DND-41 (cell line): ENCODE measurements around the gene LY6G5C.

Source experiments
- ATAC-seq: fragments of 200-7000 bp; cut with Tn5 transposase; 3 replicates; pipeline ENCODE4 v1.9.1; 2021; ENCODE audit warnings: low read depth; ENCODE audit not compliant: insufficient read depth
- DNase-seq: peaks from one replicate; pipeline ENCODE4 v3.0.0-alpha.2; 2020
- H2AFZ ChIP-seq: 2 replicates; pipeline ENCODE4 v1.6.0; 2012; ENCODE audit warnings: low read depth, low read length
- H3K27ac ChIP-seq: 2 replicates; pipeline ENCODE4 v1.5.1; 2012; ENCODE audit warnings: low read length, inconsistent platforms
- H3K27me3 ChIP-seq: fragments of 200-600 bp; sonication (generic); 2 replicates; pipeline ENCODE4 v1.6.0; 2012; ENCODE audit warnings: low read length, mild to moderate bottlenecking, inconsistent platforms; ENCODE audit not compliant: insufficient read depth, poor library complexity
- H3K36me3 ChIP-seq: 2 replicates; pipeline ENCODE4 v1.5.1; 2012; ENCODE audit warnings: low read length, inconsistent platforms; ENCODE audit not compliant: insufficient read depth
- H3K4me1 ChIP-seq: 2 replicates; pipeline ENCODE4 v1.5.1; 2012; ENCODE audit warnings: mild to moderate bottlenecking, low read length; ENCODE audit not compliant: insufficient read depth
- H3K4me2 ChIP-seq: 2 replicates; pipeline ENCODE4 v1.6.0; 2012; ENCODE audit warnings: mild to moderate bottlenecking, moderate library complexity, low read length, inconsistent platforms; ENCODE audit not compliant: insufficient read depth
- H3K4me3 ChIP-seq, 2 experiments: fragments of 200-600 bp in 1 of 2; shearing (Covaris generic) in 1 of 2; 2 replicates each; pipeline ENCODE4 v1.5.1; 2012 to 2016; ENCODE audit warnings: inconsistent platforms in 2 of 2, low read length in 2 of 2, mild to moderate bottlenecking in 2 of 2, low read depth in 1 of 2, moderate library complexity in 1 of 2
- H3K79me2 ChIP-seq: 2 replicates; pipeline ENCODE4 v1.6.0; 2012; ENCODE audit warnings: low read length, inconsistent platforms; ENCODE audit not compliant: insufficient read depth
- H3K9ac ChIP-seq: 2 replicates; pipeline ENCODE4 v1.6.0; 2012; ENCODE audit warnings: low read depth, mild to moderate bottlenecking, inconsistent platforms, low read length, moderate library complexity
- H3K9me3 ChIP-seq: 2 replicates; pipeline ENCODE4 v1.5.1; 2012; ENCODE audit warnings: low read length, moderate library complexity, mild to moderate bottlenecking, inconsistent platforms; ENCODE audit not compliant: insufficient read depth, severe bottlenecking
- H4K20me1 ChIP-seq: 2 replicates; pipeline ENCODE4 v1.6.0; 2012; ENCODE audit warnings: low read length; ENCODE audit not compliant: insufficient read depth
- CTCF ChIP-seq: IDR thresholded peaks from 2 replicates; pipeline ENCODE4 v1.5.1; 2012; ENCODE audit warnings: borderline replicate concordance, low read length, moderate library complexity, mild to moderate bottlenecking; ENCODE audit not compliant: poor library complexity, severe bottlenecking; ENCODE audit errors: extremely low read depth
- EZH2 ChIP-seq: IDR thresholded peaks from 3 replicates; pipeline ENCODE4 v1.6.1; 2012; ENCODE audit warnings: borderline replicate concordance, low read depth, mild to moderate bottlenecking, moderate library complexity, low read length, inconsistent platforms; ENCODE audit not compliant: severe bottlenecking

Gene LY6G5C

GRCh38 chr6:31693535-31693934 is 12.7 kb upstream of the LY6G5C start:
- Histone ChIP-seq H3K27me3 (no peaks in the 10 kb centered on the region), H3K9me3 (no peaks in the 10 kb centered on the region), H3K4me2 (no peak overlapping the region), H3K27ac (no peak overlapping the region), H3K36me3 (peaks cover 84% of the 10 kb centered on the region), H3K79me2 (peaks cover 5% of the 10 kb centered on the region), H3K9ac (no peak overlapping the region), H2AFZ (no peak overlapping the region), H3K4me1 (peaks cover under 1% of the 10 kb centered on the region; the same call in 1 of the 2 replicates), H3K4me3 (no peak overlapping the region), H4K20me1 (0 out of 2 replicates have a peak, but pooled peaks cover 4% of the 10 kb centered on the region)
- ATAC-seq (no peak), DNase-seq (no peak)
- no peak for TF ChIP-seq EZH2
- no peak for TF ChIP-seq CTCF

- no peak overlapping the region for H2AFZ ChIP-seq
- no peaks in the 10 kb centered on the region for H3K27me3 ChIP-seq
- no peak overlapping the region for H3K4me3 ChIP-seq
- no peak for TF ChIP-seq EZH2
- TF ChIP-seq CTCF: no peak
- no peak for DNase-seq
- peaks cover 91% of the 10 kb centered on the region for H3K36me3 ChIP-seq
- H3K9ac ChIP-seq: no peak overlapping the region
- no peaks in the 10 kb centered on the region for H3K4me1 ChIP-seq
- peaks cover 2% of the 10 kb centered on the region; the same call in 1 of the 2 replicates for H3K79me2 ChIP-seq
- 0 out of 2 replicates have a peak, but pooled peaks cover 4% of the 10 kb centered on the region for H4K20me1 ChIP-seq
- ATAC-seq: no peak
- H3K4me2 ChIP-seq: no peak overlapping the region
- H3K9me3 ChIP-seq: no peaks in the 10 kb centered on the region
- no peak overlapping the region for H3K27ac ChIP-seq
These were observed 12.0 kb upstream of the LY6G5C start for GRCh38 chr6:31692886-31693285.

- Histone ChIP-seq H3K36me3 (peaks cover 91% of the 10 kb centered on the region), H3K9me3 (no peaks in the 10 kb centered on the region), H4K20me1 (0 out of 2 replicates have a peak, but pooled peaks cover 4% of the 10 kb centered on the region), H3K4me2 (no peak overlapping the region), H3K4me1 (no peaks in the 10 kb centered on the region), H3K4me3 (no peak overlapping the region), H3K79me2 (no peaks in the 10 kb centered on the region; the same call in 1 of the 2 replicates), H3K9ac (no peak overlapping the region), H3K27me3 (no peaks in the 10 kb centered on the region), H3K27ac (no peak overlapping the region), H2AFZ (no peak overlapping the region)
- no peak for TF ChIP-seq CTCF
- no peak for TF ChIP-seq EZH2
- ATAC-seq (no peak), DNase-seq (no peak)
These were observed 11.5 kb upstream of the LY6G5C start for GRCh38 chr6:31692353-31692752.

- H3K27me3 ChIP-seq: no peaks in the 10 kb centered on the region
- no peak overlapping the region for H3K27ac ChIP-seq
- no peak overlapping the region for H3K4me2 ChIP-seq
- H3K9ac ChIP-seq: no peak overlapping the region
- H3K9me3 ChIP-seq: no peaks in the 10 kb centered on the region
- TF ChIP-seq CTCF: no peak
- TF ChIP-seq EZH2: no peak
- ATAC-seq: no peak
- no peaks in the 10 kb centered on the region for H3K4me1 ChIP-seq
- H3K36me3 ChIP-seq: peaks cover 90% of the 10 kb centered on the region
- DNase-seq: no peak
- no peaks in the 10 kb centered on the region for H3K79me2 ChIP-seq
- no peak overlapping the region for H3K4me3 ChIP-seq
- H4K20me1 ChIP-seq: 0 out of 2 replicates have a peak, but pooled peaks cover 4% of the 10 kb centered on the region
- no peak overlapping the region for H2AFZ ChIP-seq
These were observed 10.8 kb upstream of the LY6G5C start for GRCh38 chr6:31691564-31692108.
